IPS-18a (cell line): ENCODE data around the gene GPC3.

Experiments
- H3K27ac ChIP-seq: one replicate; pipeline ENCODE4 v1.5.1; 2013; ENCODE audit warnings: low read length
- H3K27me3 ChIP-seq: one replicate; pipeline ENCODE4 v1.6.1; 2013; ENCODE audit warnings: mild to moderate bottlenecking, low read length; ENCODE audit not compliant: control insufficient read depth, insufficient read depth
- H3K36me3 ChIP-seq: one replicate; pipeline ENCODE4 v1.6.1; 2013; ENCODE audit warnings: low read depth, low read length; ENCODE audit not compliant: control insufficient read depth
- H3K4me1 ChIP-seq: one replicate; pipeline ENCODE4 v1.6.1; 2013; ENCODE audit warnings: low read depth, low read length; ENCODE audit not compliant: control insufficient read depth
- H3K4me3 ChIP-seq: one replicate; pipeline ENCODE4 v1.5.1; 2013; ENCODE audit warnings: low read length
- H3K9ac ChIP-seq: one replicate; pipeline ENCODE4 v1.6.1; 2013; ENCODE audit warnings: mild to moderate bottlenecking, low read length, moderate library complexity
- H3K9me3 ChIP-seq: one replicate; pipeline ENCODE4 v1.6.1; 2013; ENCODE audit warnings: low read depth, low read length; ENCODE audit not compliant: control insufficient read depth

The GPC3 gene

DNA sequence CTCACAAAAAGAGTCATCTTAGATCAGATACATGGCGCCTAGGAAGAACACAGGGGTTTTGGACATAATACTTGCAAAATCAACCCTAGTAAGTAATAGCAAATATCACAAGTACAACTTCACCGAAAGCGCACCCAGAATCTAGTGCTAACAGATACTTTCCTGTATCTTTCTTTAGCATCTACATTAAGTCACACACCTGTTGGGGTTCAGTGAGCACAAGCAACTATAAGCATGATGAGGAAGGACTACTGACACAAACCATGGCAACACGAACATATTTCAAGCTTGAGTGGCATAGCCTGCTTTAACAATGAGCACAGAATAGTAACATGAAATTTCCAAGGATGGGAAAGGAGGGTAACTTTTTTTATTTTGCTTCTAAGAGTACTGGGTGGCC is 116.1 kb downstream of the GPC3 start:
- Histone ChIP-seq H3K27me3 (no peaks in the 10 kb centered on the region), H3K4me3 (no peak overlapping the region), H3K4me1 (no peaks in the 10 kb centered on the region), H3K27ac (no peak overlapping the region), H3K36me3 (no peaks in the 10 kb centered on the region), H3K9me3 (peaks cover 23% of the 10 kb centered on the region), H3K9ac (no peak overlapping the region)

DNA sequence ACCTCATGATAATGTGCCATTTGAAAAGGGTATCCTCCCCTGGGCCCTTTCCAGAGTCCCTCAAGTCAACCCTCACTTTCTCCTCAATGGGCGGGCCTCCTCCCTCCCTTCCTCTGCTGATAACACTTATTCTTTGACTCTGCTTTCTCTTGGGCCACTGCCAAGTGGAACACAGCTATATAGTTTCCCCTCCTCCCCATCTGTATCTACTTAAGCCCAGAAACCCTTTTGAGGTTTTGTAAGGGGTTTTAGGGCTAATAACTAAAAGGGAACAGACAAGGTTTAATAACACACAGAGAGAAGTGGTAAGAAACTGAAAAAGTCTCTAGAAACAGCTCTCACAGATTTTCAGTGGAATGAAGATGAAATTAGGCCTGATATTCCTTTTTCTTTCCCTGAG is 116.7 kb downstream of the GPC3 start:
- H3K4me1 ChIP-seq, result no peaks in the 10 kb centered on the region
- peaks cover 23% of the 10 kb centered on the region for H3K9me3 ChIP-seq
- H3K36me3 ChIP-seq, result no peaks in the 10 kb centered on the region
- H3K27ac ChIP-seq, result no peak overlapping the region
- H3K4me3 ChIP-seq, result no peak overlapping the region
- no peaks in the 10 kb centered on the region for H3K27me3 ChIP-seq
- H3K9ac ChIP-seq, result no peak overlapping the region

DNA sequence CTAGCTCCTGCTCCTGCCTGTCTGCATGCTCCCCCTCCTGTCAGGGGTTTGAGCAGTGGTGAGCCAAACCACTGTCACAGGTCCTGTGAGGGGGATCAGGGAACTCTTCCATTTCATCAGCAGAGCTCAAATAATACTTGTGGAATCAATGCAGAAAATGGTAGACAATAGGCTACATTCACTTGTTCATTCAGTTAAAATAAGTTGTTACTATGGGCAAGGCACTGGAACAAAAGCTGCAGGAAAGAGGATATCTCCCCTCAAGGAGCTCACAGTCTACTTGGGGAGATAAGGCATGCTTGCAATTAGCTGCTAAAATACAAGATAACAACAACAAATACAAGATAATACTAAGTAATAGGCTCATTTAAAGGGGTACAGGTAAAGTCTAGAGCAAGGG is 117.1 kb downstream of the GPC3 start:
- no peak overlapping the region for H3K9ac ChIP-seq
- no peaks in the 10 kb centered on the region for H3K27me3 ChIP-seq
- peaks cover 23% of the 10 kb centered on the region for H3K9me3 ChIP-seq
- no peak overlapping the region for H3K4me3 ChIP-seq
- H3K4me1 ChIP-seq, result no peaks in the 10 kb centered on the region
- no peak overlapping the region for H3K27ac ChIP-seq
- no peaks in the 10 kb centered on the region for H3K36me3 ChIP-seq

DNA sequence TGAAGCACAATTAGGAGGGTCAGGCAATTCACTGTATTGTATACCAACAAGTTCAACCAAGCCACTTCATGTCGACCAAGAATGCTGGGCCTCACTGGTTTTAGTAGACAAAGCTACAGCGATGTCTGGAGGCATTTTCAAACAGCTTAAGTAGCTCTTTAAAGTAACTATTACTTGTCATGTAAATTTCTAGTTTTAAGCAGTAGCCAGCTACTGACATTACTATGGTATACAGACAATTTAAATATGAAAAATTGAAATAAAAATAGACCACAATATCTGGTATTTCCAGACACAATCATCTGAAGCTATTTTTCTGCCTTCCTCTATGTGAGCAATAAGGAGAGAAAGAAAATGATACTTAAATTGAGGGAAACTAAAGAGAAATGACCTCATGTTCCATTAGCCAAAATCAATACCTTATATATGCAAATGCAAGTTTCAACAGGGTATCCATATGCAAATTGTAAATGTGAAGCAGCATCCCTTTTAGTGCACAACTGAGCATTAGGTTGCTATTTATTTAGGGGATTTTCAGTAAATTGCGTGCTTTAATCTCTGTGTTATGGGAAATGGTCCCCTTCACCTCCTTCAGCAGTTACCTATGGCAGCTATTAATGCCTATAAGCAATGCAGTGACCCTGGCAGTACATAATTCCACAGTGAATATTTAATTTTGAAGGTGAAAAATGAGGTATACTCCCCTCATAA is 119.5 kb downstream of the GPC3 start:
- no peak overlapping the region for H3K27ac ChIP-seq
- peaks cover 21% of the 10 kb centered on the region for H3K9me3 ChIP-seq
- no peaks in the 10 kb centered on the region for H3K27me3 ChIP-seq
- no peak overlapping the region for H3K9ac ChIP-seq
- no peaks in the 10 kb centered on the region for H3K36me3 ChIP-seq
- no peaks in the 10 kb centered on the region for H3K4me1 ChIP-seq
- H3K4me3 ChIP-seq, result no peak overlapping the region

DNA sequence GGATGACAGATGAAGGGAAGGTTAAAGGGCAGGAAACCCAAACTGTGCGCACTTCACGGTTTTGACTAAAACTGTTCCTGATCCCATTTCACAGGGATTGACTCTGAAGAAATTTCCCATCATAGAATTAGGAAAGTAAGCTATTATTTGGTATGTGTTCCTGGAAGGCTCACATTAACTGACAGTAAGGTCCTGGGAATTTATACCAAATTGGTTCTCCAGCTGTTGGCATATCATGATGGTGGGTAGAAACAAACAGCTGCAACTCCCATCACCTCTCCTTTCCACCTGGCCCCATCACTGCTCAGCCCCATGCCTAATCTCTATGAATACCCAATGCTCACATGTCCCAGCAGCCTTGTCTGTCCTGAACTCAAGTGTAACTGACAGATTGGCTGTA is 121.2 kb downstream of the GPC3 start:
- Histone ChIP-seq H3K27me3 (no peaks in the 10 kb centered on the region), H3K9ac (no peak overlapping the region), H3K27ac (no peak overlapping the region), H3K9me3 (peaks cover 25% of the 10 kb centered on the region), H3K4me1 (no peaks in the 10 kb centered on the region), H3K4me3 (no peak overlapping the region), H3K36me3 (no peaks in the 10 kb centered on the region)

DNA sequence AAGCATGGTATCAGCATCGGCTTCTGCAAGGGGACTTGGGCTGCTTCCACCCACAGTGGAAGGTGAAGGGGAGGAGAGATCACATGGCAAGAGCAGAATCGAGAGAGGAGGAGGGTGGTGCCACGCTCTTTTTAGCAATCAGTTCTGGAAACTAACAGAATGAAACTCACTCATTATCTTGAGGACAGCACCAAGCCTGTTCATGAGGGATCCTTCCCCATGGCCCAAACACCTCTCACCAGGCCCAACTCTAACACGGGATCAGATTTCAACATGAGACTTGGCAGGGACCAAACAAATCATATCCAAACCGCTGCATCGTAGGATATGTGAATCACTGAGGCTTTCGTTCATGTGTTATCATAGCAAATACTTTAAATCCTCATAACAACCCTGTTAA is 125.5 kb downstream of the GPC3 start:
- Histone ChIP-seq H3K36me3 (no peaks in the 10 kb centered on the region), H3K4me3 (no peak overlapping the region), H3K9ac (no peak overlapping the region), H3K9me3 (peaks cover 6% of the 10 kb centered on the region), H3K27me3 (no peaks in the 10 kb centered on the region), H3K27ac (no peak overlapping the region), H3K4me1 (no peaks in the 10 kb centered on the region)

DNA sequence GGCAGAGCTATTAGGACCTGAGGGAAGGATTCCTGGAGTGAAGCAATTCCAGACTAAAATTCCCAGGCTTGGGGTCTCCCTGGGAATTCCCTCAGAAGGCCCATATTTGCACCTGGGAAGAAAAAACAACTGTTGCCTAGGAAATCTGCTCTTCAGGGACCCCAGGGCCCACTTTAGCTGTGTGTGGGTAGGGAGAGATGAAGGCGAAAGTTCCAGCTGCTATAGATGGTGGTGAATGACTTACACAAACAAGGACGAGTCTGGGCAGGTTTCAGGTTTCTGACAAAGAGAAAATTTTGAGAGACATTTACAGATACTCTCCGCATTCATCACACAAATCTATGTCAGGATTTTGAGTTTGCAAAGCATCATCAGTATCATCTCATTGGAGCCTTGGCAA is 126.1 kb downstream of the GPC3 start:
- Histone ChIP-seq H3K4me1 (no peaks in the 10 kb centered on the region), H3K27ac (no peak overlapping the region), H3K27me3 (no peaks in the 10 kb centered on the region), H3K9ac (no peak overlapping the region), H3K36me3 (no peaks in the 10 kb centered on the region), H3K4me3 (no peak overlapping the region), H3K9me3 (peaks cover 6% of the 10 kb centered on the region)

DNA sequence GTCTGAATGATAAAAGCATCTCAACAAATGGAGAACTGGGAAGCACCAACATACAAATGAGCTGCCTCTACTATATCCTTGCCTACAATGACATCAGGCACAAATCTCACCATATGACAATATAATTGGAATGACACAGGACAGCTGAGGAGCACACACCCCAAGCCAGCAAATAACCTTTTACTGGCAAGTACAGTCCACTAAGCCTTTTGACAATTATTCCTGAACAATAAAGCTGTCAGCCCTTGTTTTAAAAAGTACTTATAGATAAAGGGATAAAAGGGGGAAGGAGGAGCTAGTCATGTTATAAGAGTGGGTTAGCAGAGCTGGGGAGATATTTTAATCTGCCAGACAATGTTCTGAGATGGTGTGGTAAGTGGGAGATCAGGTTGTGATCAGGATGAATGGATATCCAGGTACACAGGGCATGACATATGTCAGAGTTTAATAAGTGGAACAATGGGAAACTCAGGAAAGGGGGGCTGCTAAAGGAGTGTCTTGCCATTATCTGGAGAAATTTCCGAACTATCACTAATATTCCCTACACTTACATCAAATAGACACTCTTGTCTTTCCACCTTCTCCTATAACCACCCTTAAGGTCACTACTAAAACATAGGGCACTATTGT is 127.6 kb downstream of the GPC3 start:
- no peak overlapping the region for H3K4me3 ChIP-seq
- no peaks in the 10 kb centered on the region for H3K4me1 ChIP-seq
- H3K9ac ChIP-seq, result no peak overlapping the region
- H3K27me3 ChIP-seq, result no peaks in the 10 kb centered on the region
- no peaks in the 10 kb centered on the region for H3K36me3 ChIP-seq
- peaks cover 6% of the 10 kb centered on the region for H3K9me3 ChIP-seq
- no peak overlapping the region for H3K27ac ChIP-seq

DNA sequence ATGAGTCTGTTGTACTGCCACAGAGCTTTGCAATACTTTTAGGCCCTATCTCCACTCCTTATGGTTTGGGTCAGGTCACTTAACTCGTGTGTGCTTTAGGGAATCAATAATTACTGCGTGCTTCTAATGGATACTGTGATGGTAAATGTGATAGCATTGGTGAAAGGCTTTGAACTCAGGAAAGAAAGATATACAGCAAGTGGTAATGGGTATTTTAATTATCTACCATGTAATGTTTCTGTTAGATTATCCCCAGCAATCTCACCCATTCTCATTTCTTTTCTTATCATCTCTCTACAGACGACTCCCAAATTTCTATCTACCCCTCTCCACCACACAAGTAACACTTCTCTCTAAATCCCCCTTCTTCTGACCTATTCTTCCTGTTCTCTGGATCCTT is 128.6 kb downstream of the GPC3 start:
- H3K4me1 ChIP-seq, result no peaks in the 10 kb centered on the region

DNA sequence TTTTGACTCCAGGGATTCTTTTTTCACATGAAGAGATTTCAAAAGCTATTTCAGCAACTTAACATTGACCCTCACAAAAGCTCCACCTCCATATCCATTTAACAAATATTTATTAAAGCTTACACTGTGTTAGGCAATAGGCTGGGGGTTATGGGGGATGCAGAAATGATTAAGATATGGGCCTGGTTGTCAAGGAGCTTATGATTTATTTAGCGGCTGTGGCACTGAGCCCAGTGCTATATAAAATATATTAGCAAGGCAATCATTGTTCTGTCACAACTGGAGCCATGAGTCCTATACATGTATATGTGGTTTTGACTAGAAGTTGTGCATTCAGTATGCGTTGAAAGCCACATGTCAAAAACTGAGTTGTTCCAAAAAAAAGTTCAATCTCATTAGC is 131.1 kb downstream of the GPC3 start:
- Histone ChIP-seq H3K27me3 (no peaks in the 10 kb centered on the region), H3K9me3 (no peaks in the 10 kb centered on the region), H3K4me3 (no peak overlapping the region), H3K9ac (no peak overlapping the region), H3K27ac (no peak overlapping the region), H3K4me1 (no peaks in the 10 kb centered on the region), H3K36me3 (no peaks in the 10 kb centered on the region)

More for the DNA sequence above, 128.6 kb downstream of the GPC3 start:
- Histone ChIP-seq H3K9me3 (peaks cover 6% of the 10 kb centered on the region), H3K4me3 (no peak overlapping the region), H3K9ac (no peak overlapping the region), H3K27me3 (no peaks in the 10 kb centered on the region), H3K36me3 (no peaks in the 10 kb centered on the region), H3K27ac (no peak overlapping the region)

DNA sequence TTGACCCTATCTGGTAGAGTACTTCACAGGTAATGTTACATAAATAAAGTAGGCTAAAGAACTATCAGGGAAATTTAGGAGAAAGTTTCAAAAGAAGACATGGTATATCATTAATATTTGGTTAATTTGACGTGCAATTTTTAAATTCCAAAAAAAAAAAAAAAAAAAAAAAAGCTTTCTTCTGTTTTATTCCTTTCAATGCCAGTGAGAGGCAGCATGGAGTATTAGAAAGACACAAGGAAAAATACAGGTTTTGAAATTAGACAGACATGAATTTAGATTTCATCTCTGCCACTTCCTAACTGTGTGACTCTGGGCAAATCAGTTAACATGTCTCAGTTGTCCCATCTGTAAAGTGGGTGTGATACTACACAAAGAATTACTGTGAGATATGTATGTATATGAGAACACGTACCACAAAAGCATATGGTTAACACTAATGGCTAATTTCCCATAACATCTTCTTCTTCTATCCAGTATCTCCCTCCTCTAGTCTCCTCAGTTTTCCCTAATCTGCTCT is 132.5 kb downstream of the GPC3 start:
- H3K9ac ChIP-seq, result no peak overlapping the region
- no peaks in the 10 kb centered on the region for H3K36me3 ChIP-seq
- H3K27me3 ChIP-seq, result no peaks in the 10 kb centered on the region
- H3K4me3 ChIP-seq, result no peak overlapping the region
- H3K27ac ChIP-seq, result no peak overlapping the region
- peaks cover 9% of the 10 kb centered on the region for H3K9me3 ChIP-seq
- H3K4me1 ChIP-seq, result no peaks in the 10 kb centered on the region

DNA sequence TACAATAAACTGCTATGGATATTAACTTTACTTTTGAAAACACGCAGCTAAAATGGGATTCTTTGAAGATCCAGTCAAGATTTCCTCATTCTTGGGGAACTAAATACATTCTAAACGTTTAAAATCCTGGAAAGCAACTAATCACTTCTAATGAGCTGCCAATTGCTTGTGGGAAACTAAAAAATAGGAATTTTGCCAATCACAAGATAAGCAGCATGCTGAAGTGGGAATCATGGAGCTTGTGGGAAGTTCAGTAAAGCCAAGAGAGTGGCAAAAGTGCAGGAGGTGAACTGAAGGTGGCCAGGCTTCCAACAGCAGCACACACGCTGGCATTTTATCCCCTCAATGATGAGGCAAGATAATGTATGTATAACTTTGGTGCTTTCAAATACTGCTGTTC is 133.0 kb downstream of the GPC3 start:
- Histone ChIP-seq H3K9me3 (peaks cover 11% of the 10 kb centered on the region), H3K27me3 (no peaks in the 10 kb centered on the region), H3K36me3 (no peaks in the 10 kb centered on the region), H3K4me1 (no peaks in the 10 kb centered on the region), H3K4me3 (no peak overlapping the region), H3K27ac (no peak overlapping the region), H3K9ac (no peak overlapping the region)
